Caco-2 (cell line): ENCODE results near the gene FBXL16. TPM values are rescaled to one million over a fixed set of nuclear protein-coding genes. Genes with fewer than 3 reads are reported as not detected.

Experiments used
- BruUV-seq: library from RNA; stranded (reverse); fragments of 400-500 nt; replicated peaks from 2 replicates; lab custom pipeline; 2021; lab: Mats Ljungman, UMichigan
- CTCF ChIA-PET: fragments of 300-600 bp; sonication (Branson Sonifier 250); formaldehyde crosslinking; loops from one replicate; lab custom pipeline; 2022; ENCODE audit warnings: antibody characterized with exemption; lab: Charles Lee
- POLR2A ChIA-PET: fragments of 300-600 bp; sonication (Branson Sonifier 250); formaldehyde crosslinking; loops from one replicate; lab custom pipeline; 2022; ENCODE audit warnings: antibody characterized with exemption; lab: Charles Lee
- DNase-seq, 2 experiments: peaks; one replicate each; pipeline versions ENCODE4 v3.0.0 to v3.0.0-alpha.2; 2020 to 2022
- H3K27me3 ChIP-seq: replicated peaks from 2 replicates; pipeline ENCODE4 v1.6.0; 2011; ENCODE audit warnings: low read length; ENCODE audit not compliant: control insufficient read depth, insufficient read depth
- H3K36me3 ChIP-seq: 2 replicates; pipeline ENCODE4 v1.5.1; 2011; ENCODE audit warnings: low read length; ENCODE audit not compliant: control insufficient read depth, insufficient read depth
- H3K4me1 ChIP-seq: fragments of 250-450 bp; sonication (Bioruptor Pico); 2 replicates; pipeline ENCODE4 v1.5.1; 2020; ENCODE audit warnings: mild to moderate bottlenecking
- H3K4me3 ChIP-seq: 2 replicates; pipeline ENCODE4 v1.5.1; 2011; ENCODE audit warnings: low read depth, mild to moderate bottlenecking, control low read depth, low read length
- H3K9me3 ChIP-seq: fragments of 250-450 bp; sonication (Bioruptor Pico); 2 replicates; pipeline ENCODE4 v1.5.1; 2020; ENCODE audit warnings: mild to moderate bottlenecking, moderate library complexity
- H3K27ac Mint-ChIP-seq: one replicate; pipeline ENCODE4 v1.8.0; 2022; ENCODE audit warnings: mixed read lengths; ENCODE audit not compliant: unreplicated experiment
- H3K27me3 Mint-ChIP-seq: one replicate; pipeline ENCODE4 v1.8.0; 2022; ENCODE audit warnings: mixed read lengths; ENCODE audit not compliant: insufficient read depth, unreplicated experiment
- H3K36me3 Mint-ChIP-seq: one replicate; pipeline ENCODE4 v1.8.0; 2022; ENCODE audit warnings: mild to moderate bottlenecking, mixed read lengths; ENCODE audit not compliant: insufficient read depth, unreplicated experiment
- H3K4me1 Mint-ChIP-seq: one replicate; pipeline ENCODE4 v1.8.0; 2022; ENCODE audit warnings: low read depth, mixed read lengths; ENCODE audit not compliant: unreplicated experiment
- H3K4me3 Mint-ChIP-seq: one replicate; pipeline ENCODE4 v1.8.0; 2022; ENCODE audit warnings: mild to moderate bottlenecking, moderate library complexity, mixed read lengths; ENCODE audit not compliant: unreplicated experiment
- H3K9me3 Mint-ChIP-seq: one replicate; pipeline ENCODE4 v1.8.0; 2022; ENCODE audit warnings: mixed read lengths; ENCODE audit not compliant: unreplicated experiment
- CTCF ChIP-seq, 2 experiments: fragments of 200-600 bp in 1 of 2; IDR thresholded peaks; 1 replicate in 1 of 2; 2 replicates in 1 of 2; pipeline versions ENCODE4 v1.5.1 to v1.8.0; 2011 to 2022; ENCODE audit warnings: antibody characterized with exemption in 1 of 2, control low read depth in 1 of 2, inconsistent platforms in 1 of 2, low read depth in 1 of 2, low read length in 1 of 2, mild to moderate bottlenecking in 1 of 2, moderate library complexity in 1 of 2; ENCODE audit not compliant: insufficient read depth in 1 of 2, severe bottlenecking in 1 of 2, unreplicated experiment in 1 of 2
- intact Hi-C: fragments of 100-400 bp; cut with micrococcal nuclease; formaldehyde crosslinking; loops from one replicate; pipeline ENCODE4 v1.10.0; 2022; ENCODE audit not compliant: unreplicated experiment
- total RNA-seq: library from RNA; stranded (reverse); gene quantifications from 2 replicates; pipeline ENCODE4 v1.2.3, GENCODE V29; 2022

Gene FBXL16
- total RNA-seq, 1 experiment from 2014 or later = 10.5 TPM

- Histone ChIP-seq H3K4me1 (peaks cover 29% of the 10 kb centered on the region), H3K36me3 (peaks cover 4% of the 10 kb centered on the region; the same call in 1 of the 2 replicates), H3K9me3 (no peaks in the 10 kb centered on the region), H3K27me3 (no peaks in the 10 kb centered on the region), H3K4me3 (no peak overlapping the region)
- H3K9me3 Mint-ChIP-seq = no peaks in the 10 kb centered on the region
- no peaks in the 10 kb centered on the region for H3K27me3 Mint-ChIP-seq
- no peak overlapping the region for H3K4me3 Mint-ChIP-seq
- BruUV-seq = no TSS peak
- intact Hi-C loops = no loop called here
- no peak for DNase-seq
- TF ChIP-seq CTCF (IDR thresholded peaks at IDR 0.05; ENCODE audit: insufficient read depth in 1 of 2, low read depth in 1 of 2, low read length in 1 of 2, severe bottlenecking in 1 of 2, unreplicated experiment in 1 of 2) = no peak
- H3K4me1 Mint-ChIP-seq = no peaks in the 10 kb centered on the region
- POLR2A ChIA-PET = interaction anchor here (0.9 kb wide), 1 partner anchor 17 kb away, joined by 5 read pairs; no protein-coding TSS in a partner anchor
- CTCF ChIA-PET = no interaction called here
- H3K27ac Mint-ChIP-seq = no peak overlapping the region
- peaks cover 54% of the 10 kb centered on the region for H3K36me3 Mint-ChIP-seq
Observed at GRCh38 chr16:678209-678857, 27.3 kb downstream of the FBXL16 start.

GRCh38 chr16:677316-678190 is 28.0 kb downstream of the FBXL16 start:
- Histone ChIP-seq H3K4me1 (peaks cover 21% of the 10 kb centered on the region), H3K9me3 (no peaks in the 10 kb centered on the region), H3K27me3 (no peaks in the 10 kb centered on the region), H3K36me3 (peaks cover 3% of the 10 kb centered on the region), H3K4me3 (no peak overlapping the region)
- Mint-ChIP-seq H3K4me3 (no peak overlapping the region), H3K9me3 (no peaks in the 10 kb centered on the region), H3K4me1 (no peaks in the 10 kb centered on the region), H3K27ac (no peak overlapping the region), H3K27me3 (no peaks in the 10 kb centered on the region), H3K36me3 (peaks cover 47% of the 10 kb centered on the region)
- ChIA-PET CTCF (no interaction called here), POLR2A (no interaction called here)
- no peak for DNase-seq
- BruUV-seq = no TSS peak
- TF ChIP-seq CTCF (IDR thresholded peaks at IDR 0.05; ENCODE audit: insufficient read depth in 1 of 2, low read depth in 1 of 2, low read length in 1 of 2, severe bottlenecking in 1 of 2, unreplicated experiment in 1 of 2) = no peak
- intact Hi-C loops = no loop called here

GRCh38 chr16:676913-677312 is 28.7 kb downstream of the FBXL16 start:
- peaks cover 40% of the 10 kb centered on the region for H3K36me3 Mint-ChIP-seq
- Histone ChIP-seq H3K27me3 (no peaks in the 10 kb centered on the region), H3K36me3 (peaks cover 4% of the 10 kb centered on the region), H3K4me3 (no peak overlapping the region), H3K9me3 (no peaks in the 10 kb centered on the region), H3K4me1 (peaks cover 17% of the 10 kb centered on the region; the same call in 1 of the 2 replicates)
- H3K4me1 Mint-ChIP-seq = no peaks in the 10 kb centered on the region
- ChIA-PET POLR2A (no interaction called here), CTCF (no interaction called here)
- no peak overlapping the region for H3K27ac Mint-ChIP-seq
- H3K9me3 Mint-ChIP-seq = no peaks in the 10 kb centered on the region
- BruUV-seq = no TSS peak
- TF ChIP-seq CTCF (IDR thresholded peaks at IDR 0.05; ENCODE audit: insufficient read depth in 1 of 2, low read depth in 1 of 2, low read length in 1 of 2, severe bottlenecking in 1 of 2, unreplicated experiment in 1 of 2) = no peak
- H3K4me3 Mint-ChIP-seq = no peak overlapping the region
- H3K27me3 Mint-ChIP-seq = no peaks in the 10 kb centered on the region
- DNase-seq = no peak
- intact Hi-C loops = no loop called here
